ENCODE results near the gene NLGN4X. TPM values are rescaled to one million over a fixed set of nuclear protein-coding genes. Genes with fewer than 3 reads are reported as not detected.

Gene NLGN4X
- under 1 TPM in 1 of 6 donors, not detected in 5; 0.23 TPM for polyA plus RNA-seq (ENCODE audit: low read depth in 6 of 6)

GRCh38 chrX:6228720-6229119 is at the start of gene NLGN4X:
Gene NLGN4X, minus strand, starts transcription at chrX:6228867. Its CDS starts 77,401 bp downstream, at chrX:6151466.
- Mint-ChIP-seq H3K36me3 (peaks cover 4 to 8% of the 10 kb centered on the region in 2 donors), H3K4me1 (peaks cover 0 to 14% (median 7%) of the 10 kb centered on the region in 3 donors), H3K4me3 (peak within 1 kb of the TSS in 6 of 8 donors; percentile 4 to 82 (median 48)), H3K27ac (peak within 1 kb of the TSS in 2 of 6 donors; percentile 13 to 22), H3K27me3 (peaks cover 20 to 56% (median 39%) of the 10 kb centered on the region in 3 donors), H3K9me3 (peaks cover 0 to 14% (median 3%) of the 10 kb centered on the region in 7 donors)
- DNase-seq (no peak), ATAC-seq (ENCODE audit: low read depth in 2 of 2) (no peak)

GRCh38 chrX:6266041-6266440 is 37.4 kb upstream of the NLGN4X start:
- H3K27ac Mint-ChIP-seq, result no peak overlapping the region
- H3K4me1 Mint-ChIP-seq, result no peaks in the 10 kb centered on the region
- no peaks in the 10 kb centered on the region for H3K36me3 Mint-ChIP-seq
- DNase-seq (no peak), ATAC-seq (ENCODE audit: low read depth in 2 of 2) (no peak)
- no peaks in the 10 kb centered on the region for H3K27me3 Mint-ChIP-seq
- peaks cover 0 to 10% (median 0%) of the 10 kb centered on the region in 7 donors for H3K9me3 Mint-ChIP-seq
- no peak overlapping the region for H3K4me3 Mint-ChIP-seq

GRCh38 chrX:6262959-6263358 is 34.3 kb upstream of the NLGN4X start:
- Mint-ChIP-seq H3K27ac (no peak overlapping the region), H3K4me3 (no peak overlapping the region), H3K36me3 (no peaks in the 10 kb centered on the region), H3K9me3 (peaks cover 0 to 26% (median 4%) of the 10 kb centered on the region in 7 donors), H3K27me3 (no peaks in the 10 kb centered on the region), H3K4me1 (no peaks in the 10 kb centered on the region)
- no peak for DNase-seq
- ATAC-seq (ENCODE audit: low read depth in 2 of 2), result no peak

GRCh38 chrX:6257025-6257424 is 28.4 kb upstream of the NLGN4X start:
- Mint-ChIP-seq H3K27ac (no peak overlapping the region), H3K4me3 (no peak overlapping the region), H3K36me3 (no peaks in the 10 kb centered on the region), H3K4me1 (no peaks in the 10 kb centered on the region), H3K9me3 (peaks cover 0 to 16% (median 3%) of the 10 kb centered on the region in 7 donors), H3K27me3 (no peaks in the 10 kb centered on the region)
- ATAC-seq (ENCODE audit: low read depth in 2 of 2) (no peak), DNase-seq (no peak)

GRCh38 chrX:6244666-6245065 is 16.0 kb upstream of the NLGN4X start:
- Mint-ChIP-seq H3K27me3 (no peaks in the 10 kb centered on the region), H3K4me1 (no peaks in the 10 kb centered on the region), H3K27ac (no peak overlapping the region), H3K36me3 (peaks cover 0 to 9% of the 10 kb centered on the region in 2 donors), H3K9me3 (peaks cover 0 to 16% (median 8%) of the 10 kb centered on the region in 7 donors), H3K4me3 (no peak overlapping the region)
- ATAC-seq (ENCODE audit: low read depth in 2 of 2), result no peak
- no peak for DNase-seq

GRCh38 chrX:6238576-6238975 is 9.9 kb upstream of the NLGN4X start:
- H3K36me3 Mint-ChIP-seq, result peaks cover 0 to 5% of the 10 kb centered on the region in 2 donors
- no peaks in the 10 kb centered on the region for H3K27me3 Mint-ChIP-seq
- peaks cover 2 to 11% (median 5%) of the 10 kb centered on the region in 7 donors for H3K9me3 Mint-ChIP-seq
- ATAC-seq (ENCODE audit: low read depth in 2 of 2), result no peak
- no peak overlapping the region for H3K4me3 Mint-ChIP-seq
- no peak for DNase-seq
- H3K27ac Mint-ChIP-seq, result no peak overlapping the region
- no peaks in the 10 kb centered on the region for H3K4me1 Mint-ChIP-seq

- Mint-ChIP-seq H3K27me3 (peaks cover 20 to 52% (median 39%) of the 10 kb centered on the region in 3 donors), H3K36me3 (peaks cover 4 to 8% of the 10 kb centered on the region in 2 donors), H3K4me1 (peaks cover 0 to 14% (median 7%) of the 10 kb centered on the region in 3 donors), H3K4me3 (peak overlapping the region in 5 of 8 donors; percentile 4 to 82 (median 59)), H3K27ac (peak overlapping the region in 1 of 6 donors; percentile 22), H3K9me3 (peaks cover 0 to 15% (median 3%) of the 10 kb centered on the region in 7 donors)
- ATAC-seq (ENCODE audit: low read depth in 2 of 2) (no peak), DNase-seq (no peak)
Measured at GRCh38 chrX:6227935-6228334, 732 bp downstream of the NLGN4X start.

GRCh38 chrX:6227453-6227835 is 1.2 kb downstream of the NLGN4X start:
- no peak for ATAC-seq (ENCODE audit: low read depth in 2 of 2)
- H3K27ac Mint-ChIP-seq, result peak overlapping the region in 1 of 6 donors; percentile 22
- peaks cover 4 to 8% of the 10 kb centered on the region in 2 donors for H3K36me3 Mint-ChIP-seq
- peaks cover 0 to 15% (median 3%) of the 10 kb centered on the region in 7 donors for H3K9me3 Mint-ChIP-seq
- H3K27me3 Mint-ChIP-seq, result peaks cover 20 to 51% (median 39%) of the 10 kb centered on the region in 3 donors
- peak overlapping the region; percentile 4 to 82 (median 48) for H3K4me3 Mint-ChIP-seq
- no peak for DNase-seq
- H3K4me1 Mint-ChIP-seq, result peaks cover 0 to 14% (median 7%) of the 10 kb centered on the region in 3 donors

- H3K4me3 Mint-ChIP-seq, result peak overlapping the region in 5 of 8 donors; percentile 12 to 65 (median 33)
- ATAC-seq (ENCODE audit: low read depth in 2 of 2), result no peak
Measured at GRCh38 chrX:6226596-6227452, 1.8 kb downstream of the NLGN4X start.

GRCh38 chrX:6225911-6226595 is 2.6 kb downstream of the NLGN4X start:
- Mint-ChIP-seq H3K4me3 (peak overlapping the region in 5 of 8 donors; percentile 35 to 81 (median 52)), H3K4me1 (peaks cover 0 to 14% (median 7%) of the 10 kb centered on the region in 3 donors)
- ATAC-seq (ENCODE audit: low read depth in 2 of 2), result no peak

More at GRCh38 chrX:6226596-6227452, 1.8 kb downstream of the NLGN4X start:
- peaks cover 0 to 15% (median 3%) of the 10 kb centered on the region in 7 donors for H3K9me3 Mint-ChIP-seq
- H3K36me3 Mint-ChIP-seq, result peaks cover 4 to 8% of the 10 kb centered on the region in 2 donors
- H3K4me1 Mint-ChIP-seq, result peaks cover 0 to 14% (median 7%) of the 10 kb centered on the region in 3 donors
- H3K27ac Mint-ChIP-seq, result no peak overlapping the region
- DNase-seq, result no peak
- H3K27me3 Mint-ChIP-seq, result peaks cover 20 to 51% (median 39%) of the 10 kb centered on the region in 3 donors

GRCh38 chrX:6225288-6225910 is 3.3 kb downstream of the NLGN4X start:
- Mint-ChIP-seq H3K27ac (no peak overlapping the region), H3K4me1 (peaks cover 0 to 14% (median 7%) of the 10 kb centered on the region in 3 donors), H3K4me3 (peak overlapping the region in 5 of 8 donors; percentile 35 to 81 (median 52)), H3K9me3 (peaks cover 0 to 15% (median 3%) of the 10 kb centered on the region in 7 donors), H3K27me3 (peaks cover 20 to 40% (median 29%) of the 10 kb centered on the region in 3 donors), H3K36me3 (peaks cover 4 to 8% of the 10 kb centered on the region in 2 donors)
- ATAC-seq (ENCODE audit: low read depth in 2 of 2) (no peak), DNase-seq (no peak)

More at GRCh38 chrX:6225911-6226595, 2.6 kb downstream of the NLGN4X start:
- H3K9me3 Mint-ChIP-seq, result peaks cover 0 to 15% (median 3%) of the 10 kb centered on the region in 7 donors
- DNase-seq, result no peak
- H3K36me3 Mint-ChIP-seq, result peaks cover 4 to 8% of the 10 kb centered on the region in 2 donors
- H3K27ac Mint-ChIP-seq, result no peak overlapping the region
- peaks cover 20 to 47% (median 36%) of the 10 kb centered on the region in 3 donors for H3K27me3 Mint-ChIP-seq

- Mint-ChIP-seq H3K4me3 (no peak overlapping the region), H3K4me1 (peaks cover 0 to 11% (median 7%) of the 10 kb centered on the region in 3 donors), H3K27ac (no peak overlapping the region), H3K36me3 (peaks cover 4 to 8% of the 10 kb centered on the region in 2 donors), H3K27me3 (peaks cover 8 to 26% (median 17%) of the 10 kb centered on the region in 3 donors), H3K9me3 (peaks cover 0 to 15% (median 5%) of the 10 kb centered on the region in 7 donors)
- no peak for ATAC-seq (ENCODE audit: low read depth in 2 of 2)
- no peak for DNase-seq
Measured at GRCh38 chrX:6223516-6223915, 5.2 kb downstream of the NLGN4X start.

GRCh38 chrX:6210230-6210629 is 18.4 kb downstream of the NLGN4X start:
- ATAC-seq (ENCODE audit: low read depth in 2 of 2), result no peak
- Mint-ChIP-seq H3K4me1 (no peaks in the 10 kb centered on the region), H3K4me3 (no peak overlapping the region), H3K27ac (peak overlapping the region in 1 of 6 donors; percentile 58), H3K9me3 (peaks cover 0 to 7% (median 0%) of the 10 kb centered on the region in 7 donors), H3K27me3 (no peaks in the 10 kb centered on the region), H3K36me3 (no peaks in the 10 kb centered on the region)
- DNase-seq, result no peak
